Activated naive CD4-positive, alpha-beta T cell (primary cell): ENCODE measurements around the gene TTC28.
"Not testable (repeated sequence)": the region's sequence is repeated elsewhere in the genome, so short reads cannot be mapped to it uniquely, and the experiment has no call there.

Experiments
- DNase-seq, 4 experiments: peaks; one replicate each; lab custom pipeline; 2025; lab: John Stamatoyannopoulos, UW

TTC28 gene

GRCh38 chr22:28674121-28674563 is 5.5 kb downstream of the TTC28 start:
- DNase-seq = no peak

GRCh38 chr22:28670756-28671155 is 8.9 kb downstream of the TTC28 start:
- DNase-seq = no peak

GRCh38 chr22:28670161-28670560 is 9.5 kb downstream of the TTC28 start:
- no peak for DNase-seq

- no peak for DNase-seq
Measured at GRCh38 chr22:28669387-28669786, 10.3 kb downstream of the TTC28 start.

- DNase-seq = not testable (repeated sequence)
Measured at GRCh38 chr22:28663569-28663942, 16.1 kb downstream of the TTC28 start.

- no peak for DNase-seq
Measured at GRCh38 chr22:28658448-28658847, 21.2 kb downstream of the TTC28 start.

DNA sequence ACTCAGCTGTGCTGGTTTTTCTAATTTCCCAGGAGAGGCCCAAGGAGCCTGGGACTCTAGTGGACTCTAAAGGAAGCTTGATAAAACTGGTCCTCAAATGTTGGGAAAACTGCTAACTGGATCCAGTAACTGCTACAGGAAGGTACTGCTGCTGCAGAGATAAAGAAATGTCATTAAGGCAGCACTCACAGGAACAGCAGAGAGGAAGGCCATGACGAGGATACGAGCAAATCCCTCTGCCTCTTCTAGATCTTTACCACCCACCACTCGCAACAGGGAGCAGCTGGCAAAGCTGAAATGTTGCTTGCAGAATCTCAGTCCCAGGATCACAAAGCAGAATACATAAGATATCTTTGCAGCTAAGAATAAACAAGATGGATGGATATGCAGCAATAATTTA is 23.5 kb downstream of the TTC28 start:
- no peak for DNase-seq

DNA sequence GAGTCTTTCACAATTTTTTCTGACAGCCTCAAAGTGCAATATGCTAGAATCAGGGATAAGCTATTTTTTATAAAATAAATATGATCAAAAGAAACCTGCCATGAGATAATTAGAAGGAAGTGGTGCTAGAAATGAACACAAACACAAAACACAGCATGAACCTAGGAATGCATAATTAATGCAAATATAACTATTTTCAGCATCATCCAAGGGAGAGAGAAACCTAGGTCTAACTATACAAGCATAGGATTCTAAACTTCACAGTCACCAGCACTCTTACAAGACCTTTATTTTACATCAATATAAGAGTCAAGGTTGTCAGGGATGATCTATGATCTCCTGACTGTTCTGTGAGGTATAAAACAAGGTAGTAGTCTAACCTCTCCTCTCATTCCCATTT is 29.2 kb downstream of the TTC28 start:
- DNase-seq = no peak

- no peak for DNase-seq
Measured at GRCh38 chr22:28648792-28649191, 30.8 kb downstream of the TTC28 start.

DNA sequence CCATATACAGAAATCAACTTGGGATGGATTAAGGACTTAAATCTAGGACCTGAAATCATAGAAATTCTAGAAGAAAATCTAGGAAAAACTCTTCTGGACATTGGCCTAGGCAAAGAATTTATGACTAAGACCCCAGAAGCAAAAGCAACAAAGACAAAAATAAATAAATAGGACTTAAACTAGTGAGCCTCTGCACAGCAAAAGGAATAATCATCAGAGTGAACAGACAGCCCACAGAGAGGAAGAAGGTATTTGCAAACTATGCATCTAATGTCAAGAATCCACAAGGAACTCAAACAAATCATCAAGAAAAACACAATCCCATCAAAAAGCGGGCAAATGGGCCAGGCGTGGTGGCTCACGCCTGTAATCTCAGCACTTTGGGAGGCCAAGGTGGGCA is 32.4 kb downstream of the TTC28 start:
- DNase-seq = no peak

- DNase-seq = no peak
Measured at GRCh38 chr22:28639321-28639720, 40.3 kb downstream of the TTC28 start.

DNA sequence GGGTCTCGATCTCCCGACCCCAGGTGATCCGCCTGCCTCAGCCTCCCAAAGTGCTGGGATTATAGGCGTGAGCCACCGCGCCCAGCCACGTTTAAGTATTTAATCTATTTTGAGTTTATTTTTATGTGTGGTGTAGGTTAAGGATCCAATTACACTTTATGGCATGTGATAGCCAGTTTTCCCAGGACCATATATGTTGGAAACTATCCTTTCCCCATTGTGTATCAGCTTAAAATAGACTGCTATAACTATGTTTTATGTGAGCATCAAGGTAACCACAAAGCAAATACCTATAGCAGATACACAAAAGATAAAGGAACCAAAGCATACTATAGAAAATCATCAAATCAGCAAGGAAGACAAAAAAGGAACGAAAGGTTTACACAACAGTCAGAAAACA is 42.4 kb downstream of the TTC28 start:
- DNase-seq = no peak

DNA sequence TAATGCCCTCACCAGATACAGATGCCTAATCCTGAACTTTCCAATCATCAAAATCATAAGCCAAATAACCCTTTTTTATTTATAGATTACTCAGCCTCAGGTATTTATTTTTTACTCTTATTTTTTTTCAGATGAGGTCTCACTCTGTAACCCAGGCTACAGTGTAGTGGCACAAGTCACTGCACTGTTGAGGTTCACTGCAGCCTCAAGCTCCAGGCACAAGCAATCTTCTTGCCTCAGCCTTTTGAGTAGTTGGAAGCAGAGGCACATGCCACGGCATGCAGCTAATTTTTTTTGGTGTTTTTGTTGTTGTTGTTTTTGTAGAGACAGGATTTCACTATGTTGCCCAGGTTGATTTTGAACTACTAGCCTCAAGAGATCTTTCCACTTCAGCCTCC is 49.5 kb downstream of the TTC28 start:
- no peak for DNase-seq

GRCh38 chr22:28629420-28630176 is 50.0 kb downstream of the TTC28 start:
- DNase-seq = no peak

DNA sequence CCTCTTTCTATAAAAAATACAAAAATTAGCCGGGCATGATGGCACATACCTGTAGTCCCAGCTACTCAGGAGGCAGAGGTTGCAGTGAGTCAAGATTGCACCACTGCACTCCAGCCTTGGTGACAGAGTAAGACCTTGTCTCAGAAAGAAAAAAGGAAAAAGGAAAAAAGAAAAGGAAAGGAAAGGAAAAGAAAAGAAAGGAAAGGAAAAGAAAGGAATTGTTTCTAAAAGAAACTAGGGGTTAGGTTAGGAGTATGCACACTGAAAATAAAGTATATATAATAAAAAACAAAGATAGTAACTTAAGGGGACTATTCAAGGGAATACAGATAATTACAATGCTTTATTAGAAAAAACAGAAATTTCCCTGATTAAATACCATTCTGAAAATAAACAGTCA is 50.9 kb downstream of the TTC28 start:
- DNase-seq = no peak

- no peak for DNase-seq
Measured at GRCh38 chr22:28627791-28628190, 51.8 kb downstream of the TTC28 start.

DNA sequence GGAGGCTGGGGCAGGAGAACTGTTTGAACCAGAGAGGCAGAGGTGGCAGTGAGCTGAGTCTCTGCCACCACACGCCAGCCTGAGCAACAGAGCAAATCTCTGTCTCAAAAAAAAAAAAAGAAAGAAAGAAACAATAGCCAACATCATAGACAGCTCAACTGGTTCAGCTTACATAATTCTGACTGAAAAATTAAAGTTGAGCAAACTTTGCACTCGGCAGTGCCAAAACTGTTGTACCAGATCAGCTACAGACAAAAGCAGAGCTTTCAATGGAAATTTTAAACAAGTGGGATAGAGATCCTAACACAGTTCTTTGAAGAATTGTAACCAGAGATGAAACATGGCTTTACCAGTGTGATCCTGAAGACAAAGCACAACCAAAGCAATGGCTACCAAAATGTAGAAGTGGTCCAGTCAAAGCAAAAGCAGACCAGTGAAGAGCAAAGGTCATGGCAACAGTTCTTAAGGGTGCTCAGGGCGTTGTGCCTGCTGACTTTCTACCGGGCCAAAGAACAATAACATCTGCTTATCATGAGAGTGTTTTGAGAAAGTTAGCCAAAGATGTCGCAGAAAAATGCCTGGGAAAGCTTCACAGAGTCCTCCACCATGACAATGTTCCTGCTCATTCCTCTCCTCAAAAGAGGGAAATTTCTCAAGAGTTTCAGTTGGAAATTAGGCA is 59.3 kb downstream of the TTC28 start:
- no peak for DNase-seq

DNA sequence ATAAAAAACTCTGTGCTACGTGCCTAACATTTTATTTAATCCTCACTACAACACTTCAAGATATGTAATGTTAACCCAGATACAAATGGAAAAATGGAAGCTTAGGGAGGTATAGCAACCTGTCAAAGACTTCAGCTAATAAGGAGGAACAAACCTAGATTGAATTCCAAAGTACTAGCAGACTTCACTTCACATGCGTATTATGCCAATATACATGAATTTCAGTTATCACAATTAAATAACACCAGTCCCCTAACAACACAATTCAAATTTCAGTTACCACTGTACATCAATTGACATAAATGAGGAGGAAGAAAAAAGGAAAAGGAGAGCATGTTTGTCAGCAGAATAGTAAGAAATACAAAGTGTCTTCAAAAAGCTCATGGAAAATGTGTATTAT is 60.4 kb downstream of the TTC28 start:
- no peak for DNase-seq

DNA sequence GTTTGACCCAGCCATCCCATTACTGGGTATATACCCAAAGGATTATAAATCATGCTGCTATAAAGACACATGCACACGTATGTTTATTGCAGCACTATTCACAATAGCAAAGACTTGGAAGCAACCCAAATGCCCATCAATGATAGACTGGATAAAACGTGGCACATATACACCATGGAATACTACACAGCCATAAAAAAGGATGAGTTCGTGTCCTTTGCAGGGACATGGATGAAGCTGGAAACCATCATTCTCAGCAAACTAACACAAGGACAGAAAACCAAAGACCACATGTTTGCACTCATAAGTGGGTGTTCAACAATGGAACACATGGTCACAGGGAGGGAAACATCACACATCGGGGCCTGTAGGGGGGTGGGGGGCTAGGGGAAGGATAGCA is 64.2 kb downstream of the TTC28 start:
- DNase-seq = not testable (repeated sequence)

DNA sequence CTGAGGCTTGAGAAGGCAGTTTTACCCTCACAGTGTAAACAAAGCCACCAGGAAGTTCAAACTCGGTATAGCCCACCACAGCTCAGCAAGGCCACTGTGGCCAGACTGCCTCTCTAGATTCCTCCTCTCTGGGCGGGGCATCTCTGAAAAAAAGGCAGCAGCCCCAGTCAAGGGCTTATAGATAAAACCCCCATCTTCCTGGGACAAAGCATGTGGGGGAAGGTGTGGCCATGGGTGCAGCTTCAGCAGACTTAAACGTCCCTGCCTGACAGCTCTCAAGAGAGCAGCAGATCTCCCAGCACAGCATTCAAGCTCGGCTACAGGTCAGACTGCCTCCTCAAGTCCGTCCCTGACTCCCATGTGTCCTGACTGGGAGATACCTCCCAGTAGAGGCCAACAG is 69.7 kb downstream of the TTC28 start:
- no peak for DNase-seq

DNA sequence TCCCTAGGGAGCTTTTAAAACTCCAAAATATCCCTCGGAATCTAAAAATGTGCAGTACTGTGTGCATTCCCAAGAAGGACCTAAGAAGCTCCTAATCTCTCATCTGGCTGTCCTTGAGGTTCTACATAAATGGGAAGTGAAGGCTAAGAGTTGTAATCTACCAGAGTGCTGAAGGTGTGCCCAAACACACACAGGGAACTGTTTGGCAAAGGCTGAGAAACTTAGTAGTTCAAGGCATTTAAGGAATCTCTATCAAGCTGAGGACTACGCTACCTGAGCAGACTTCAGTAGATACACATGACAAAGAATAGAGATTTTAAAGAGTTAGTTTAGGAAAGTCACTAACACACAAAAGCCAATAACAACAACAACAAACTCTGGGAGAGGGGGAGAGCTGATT is 71.1 kb downstream of the TTC28 start:
- no peak for DNase-seq

GRCh38 chr22:28607795-28608194 is 71.8 kb downstream of the TTC28 start:
- no peak for DNase-seq

GRCh38 chr22:28604966-28605761 is 74.5 kb downstream of the TTC28 start:
- no peak for DNase-seq
